ENCODE data around the gene LTBP4.
"Not testable (repeated sequence)": the region's sequence is repeated elsewhere in the genome, so short reads cannot be mapped to it uniquely, and the experiment has no call there.

The LTBP4 gene

DNA sequence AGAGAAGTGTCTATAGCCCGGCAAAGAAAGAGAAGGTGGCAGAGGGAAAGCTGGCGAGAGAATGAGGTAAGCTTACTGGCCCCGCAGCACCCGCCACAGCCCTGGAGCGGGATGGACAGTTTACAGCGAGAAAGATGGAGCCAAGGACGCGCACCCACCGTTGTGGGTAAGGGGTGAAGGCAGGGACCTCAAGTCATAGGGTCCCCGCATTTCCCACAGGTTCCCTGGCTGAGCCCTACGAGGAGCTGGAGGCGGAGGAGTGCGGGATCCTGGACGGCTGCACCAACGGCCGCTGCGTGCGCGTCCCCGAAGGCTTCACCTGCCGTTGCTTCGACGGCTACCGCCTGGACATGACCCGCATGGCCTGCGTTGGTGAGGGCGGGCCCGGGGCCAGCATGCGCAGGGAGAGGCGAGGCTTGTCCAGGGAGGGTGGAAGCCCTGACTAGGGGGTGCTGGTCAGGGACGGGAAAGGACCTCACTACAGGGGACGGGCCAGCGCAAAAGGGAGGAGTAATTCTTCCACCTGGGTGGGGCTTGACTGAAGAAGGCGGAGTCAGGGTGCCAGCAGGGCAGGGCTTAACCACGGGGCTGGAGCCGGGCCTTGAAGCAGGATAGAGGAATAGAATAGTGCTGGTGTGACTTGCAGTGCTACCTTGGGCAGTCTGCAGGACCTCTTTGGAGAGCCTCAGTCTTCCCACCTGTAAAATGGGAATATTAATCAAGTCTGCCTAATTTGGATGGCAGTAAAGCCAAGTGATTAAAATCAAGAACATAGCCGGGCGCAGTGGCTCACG lies 26.5 kb downstream of the LTBP4 start:
- DNase-seq (ENCODE audit: low read depth in 1 of 2, low spot score in 1 of 2) = no peak

DNA sequence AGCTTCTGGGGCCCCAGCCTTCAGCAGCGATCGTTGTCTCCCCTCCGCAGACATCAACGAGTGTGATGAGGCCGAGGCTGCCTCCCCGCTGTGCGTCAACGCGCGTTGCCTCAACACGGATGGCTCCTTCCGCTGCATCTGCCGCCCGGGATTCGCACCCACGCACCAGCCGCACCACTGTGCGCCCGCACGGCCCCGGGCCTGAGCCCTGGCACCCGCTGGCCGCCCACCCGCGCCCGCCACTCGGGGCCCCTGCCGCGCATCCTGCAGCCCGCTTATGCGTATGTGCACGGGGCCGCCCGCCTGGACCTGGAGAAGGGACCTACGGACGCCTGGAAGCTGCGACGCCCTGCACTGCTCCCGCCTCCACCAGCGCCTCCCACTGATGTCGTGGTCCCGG lies 28.2 kb downstream of the LTBP4 start:
- no peak for DNase-seq (ENCODE audit: low read depth in 1 of 2, low spot score in 1 of 2)

DNA sequence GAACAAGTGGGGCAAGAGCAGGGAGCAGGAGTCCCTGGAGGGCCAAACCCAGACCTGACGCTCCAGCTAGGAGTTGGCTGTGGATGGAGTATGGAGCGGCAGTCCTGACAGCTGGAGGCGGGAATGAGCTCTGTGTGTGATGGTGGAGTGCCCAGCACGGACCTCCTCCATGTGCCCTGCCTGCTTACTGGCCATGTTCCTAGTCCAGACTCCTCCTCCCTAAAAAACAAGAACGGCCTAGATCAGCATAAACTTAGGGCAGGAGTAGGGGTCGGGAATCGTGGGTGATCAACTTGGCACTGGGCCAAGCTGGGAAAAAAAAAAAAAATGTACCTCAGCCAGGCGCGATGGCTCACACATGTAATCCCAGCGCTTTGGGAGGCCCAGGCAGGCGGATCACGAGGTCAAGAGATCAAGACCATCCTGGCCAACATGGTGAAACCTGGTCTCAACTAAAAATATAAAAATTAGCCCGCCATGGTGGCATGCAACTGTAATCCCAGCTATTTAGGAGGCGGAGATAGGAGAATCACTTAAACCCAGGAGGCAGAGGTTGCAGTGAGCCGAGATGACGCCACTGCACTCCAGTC lies 29.5 kb downstream of the LTBP4 start:
- no peak for DNase-seq (ENCODE audit: low read depth in 1 of 2, low spot score in 1 of 2)

- DNase-seq (ENCODE audit: low read depth in 1 of 2, low spot score in 1 of 2) = no peak
Measured at GRCh38 chr19:40632311-40633036, 31.3 kb downstream of the LTBP4 start.

DNA sequence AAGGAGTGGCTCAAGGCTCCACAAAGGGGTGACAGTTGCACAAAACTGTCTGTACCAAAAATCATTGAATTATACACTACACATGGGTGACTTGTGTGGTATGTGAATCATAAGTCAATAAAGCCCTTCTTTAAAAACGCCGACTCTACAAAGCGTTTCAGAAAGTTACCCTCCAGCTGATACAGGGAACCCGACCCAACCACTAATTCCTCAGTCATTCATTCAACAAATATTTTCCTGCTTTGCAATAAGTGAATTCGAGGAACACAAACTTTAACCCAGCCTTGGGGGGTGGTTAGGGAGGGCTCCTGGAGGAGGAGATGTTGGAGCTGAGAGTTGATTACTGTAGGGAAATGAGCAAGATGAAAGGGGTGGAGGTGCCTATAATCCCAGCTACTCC lies 32.0 kb downstream of the LTBP4 start:
- DNase-seq (ENCODE audit: low read depth in 1 of 2, low spot score in 1 of 2) = no peak

GRCh38 chr19:40638327-40638726 lies 37.2 kb downstream of the LTBP4 start:
- no peak for DNase-seq (ENCODE audit: low read depth in 1 of 2, low spot score in 1 of 2)

DNA sequence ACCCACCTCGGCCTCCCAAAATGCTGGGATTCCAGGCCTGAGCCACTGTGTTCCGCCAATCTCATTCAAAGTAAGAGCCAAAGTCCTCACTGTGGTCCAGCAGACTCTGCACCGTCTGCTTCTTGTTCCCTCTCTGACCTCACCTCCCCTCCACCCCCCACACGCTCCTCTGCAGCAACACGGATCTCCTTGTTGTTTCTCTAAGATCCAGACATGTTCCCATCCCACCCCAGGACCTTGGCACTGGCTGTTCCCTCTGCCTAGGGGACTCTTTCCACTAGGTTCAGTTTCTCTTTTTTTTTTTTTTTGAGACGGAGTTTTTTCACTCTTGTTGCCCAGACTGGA lies 38.4 kb downstream of the LTBP4 start:
- no peak for DNase-seq (ENCODE audit: low read depth in 1 of 2, low spot score in 1 of 2)

DNA sequence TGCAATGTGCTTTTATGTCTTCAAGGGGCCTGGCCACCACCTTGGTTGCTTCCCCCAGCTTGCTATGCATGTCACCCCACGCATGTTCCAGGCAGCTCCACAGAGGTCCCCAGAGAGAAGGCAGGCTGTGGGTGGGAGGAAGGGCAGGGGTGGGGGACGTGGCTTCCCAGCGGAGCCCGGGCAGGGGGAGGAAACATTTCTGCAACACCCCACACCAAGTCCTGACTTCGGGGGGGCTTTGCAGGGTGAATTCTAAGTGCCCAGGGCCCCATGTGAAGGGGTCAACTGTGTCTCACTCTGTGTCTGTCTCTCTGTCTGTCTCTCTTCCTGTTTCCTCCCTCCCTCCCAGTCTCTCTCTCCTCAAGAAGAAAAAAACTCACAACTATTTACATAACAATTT lies 39.6 kb downstream of the LTBP4 start:
- no peak for DNase-seq (ENCODE audit: low read depth in 1 of 2, low spot score in 1 of 2)

DNA sequence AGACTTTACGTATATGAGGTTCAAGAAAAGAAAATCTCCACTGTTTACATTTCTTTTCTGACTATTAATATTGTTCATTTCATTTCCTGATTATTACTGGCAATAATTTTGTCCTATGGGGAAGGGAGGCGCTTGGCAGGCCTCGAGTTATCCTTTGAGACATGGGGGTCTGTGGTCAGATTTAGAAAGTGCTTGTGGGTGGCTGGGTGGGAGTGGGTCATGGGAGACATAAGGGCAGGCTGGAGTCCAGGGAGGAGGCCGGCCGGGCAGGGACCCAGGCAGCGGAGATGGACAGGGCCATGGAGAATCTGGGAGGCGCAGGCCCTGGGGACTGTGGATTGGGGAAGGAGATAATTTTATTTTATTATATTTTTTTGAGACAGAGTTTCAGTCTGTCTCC lies 40.1 kb downstream of the LTBP4 start:
- DNase-seq (ENCODE audit: low read depth in 1 of 2, low spot score in 1 of 2) = no peak

DNA sequence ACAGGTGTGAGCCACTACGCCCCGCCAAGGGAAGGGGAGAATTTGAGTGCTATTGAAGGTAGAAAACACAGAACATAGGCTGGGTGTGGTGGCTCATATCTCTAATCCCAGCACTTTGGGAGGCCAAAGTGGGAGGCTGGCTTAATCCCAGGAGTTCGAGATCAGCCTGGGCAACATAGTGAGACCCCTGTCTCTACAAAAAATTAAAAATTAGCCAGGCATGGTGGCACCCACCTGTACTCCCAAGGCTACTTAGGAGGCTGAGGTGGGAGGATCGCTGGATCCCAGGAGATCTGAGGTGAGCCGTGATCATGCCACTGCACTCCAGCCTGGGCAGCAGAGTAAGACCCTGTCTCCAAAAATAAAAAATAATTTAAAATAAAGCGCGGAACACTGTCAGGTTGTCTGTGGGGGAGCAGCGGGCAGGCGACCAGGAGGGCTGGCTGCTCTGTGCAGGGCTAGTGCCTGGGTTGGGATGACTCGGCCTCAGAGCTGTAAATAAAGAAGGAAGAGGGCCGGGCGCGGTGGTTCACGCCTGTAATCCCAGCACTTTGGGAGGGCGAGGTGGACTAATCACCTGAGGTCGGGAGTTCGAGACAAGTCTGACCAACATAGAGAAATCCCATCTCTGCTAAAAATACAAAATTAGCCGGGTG lies 41.0 kb downstream of the LTBP4 start:
- DNase-seq (ENCODE audit: low read depth in 1 of 2, low spot score in 1 of 2) = no peak

DNA sequence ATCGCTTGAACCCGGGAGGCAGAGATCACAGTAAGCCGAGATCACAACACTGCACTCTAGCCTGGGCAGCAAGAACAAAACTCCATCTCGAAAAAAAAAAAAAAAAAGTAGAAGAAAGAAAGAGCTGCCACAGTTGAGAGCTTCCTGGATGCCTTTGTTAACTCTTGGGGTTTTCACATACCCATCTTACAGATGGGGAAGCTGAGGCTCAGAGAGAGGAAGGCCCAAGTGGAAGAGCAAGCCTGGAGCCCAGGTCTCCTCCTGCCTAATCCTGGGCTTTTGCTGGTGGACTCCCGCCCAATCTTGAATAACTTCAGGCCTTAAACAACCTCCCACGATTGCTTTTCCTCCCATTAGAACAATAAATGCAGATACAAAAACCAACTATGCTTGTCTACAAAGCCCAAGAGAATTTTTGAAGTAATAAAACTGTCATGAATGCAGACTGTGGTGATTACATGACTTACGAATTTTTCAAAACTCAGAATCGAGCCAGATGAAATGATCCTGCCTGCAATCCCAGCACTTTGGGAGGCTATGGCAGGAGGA lies 41.7 kb downstream of the LTBP4 start:
- no peak for DNase-seq (ENCODE audit: low read depth in 1 of 2, low spot score in 1 of 2)

GRCh38 chr19:40646743-40647254 lies 45.6 kb downstream of the LTBP4 start:
- no peak for DNase-seq (ENCODE audit: low read depth in 1 of 2, low spot score in 1 of 2)

GRCh38 chr19:40649903-40650675 lies 48.9 kb downstream of the LTBP4 start:
- DNase-seq (ENCODE audit: low read depth in 1 of 2, low spot score in 1 of 2) = not testable (repeated sequence)

- no peak for DNase-seq (ENCODE audit: low read depth in 1 of 2, low spot score in 1 of 2)
Measured at GRCh38 chr19:40650749-40651305, 49.7 kb downstream of the LTBP4 start.

DNA sequence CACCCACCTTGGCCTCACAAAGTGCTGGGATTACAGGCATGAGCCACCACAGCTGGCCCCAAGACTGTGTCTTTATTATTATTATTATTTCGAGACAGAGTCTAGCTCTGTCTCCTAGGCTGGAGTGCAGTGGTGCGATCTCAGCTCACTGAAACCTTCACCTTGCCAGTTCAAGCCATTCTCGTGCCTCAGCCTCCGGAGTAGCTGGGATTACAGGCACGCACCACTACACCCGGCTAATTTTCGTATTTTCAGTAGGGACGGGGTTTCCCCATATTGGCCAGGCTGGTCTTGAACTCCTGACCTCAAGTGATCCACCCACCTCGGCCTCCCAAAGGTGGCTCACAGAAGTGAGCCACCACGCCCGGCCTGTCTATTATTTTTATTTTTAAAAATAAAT lies 51.1 kb downstream of the LTBP4 start:
- not testable (repeated sequence) for DNase-seq (ENCODE audit: low read depth in 1 of 2, low spot score in 1 of 2)

- DNase-seq (ENCODE audit: low read depth in 1 of 2, low spot score in 1 of 2) = not testable (repeated sequence)
Measured at GRCh38 chr19:40655684-40656083, 54.5 kb downstream of the LTBP4 start.

GRCh38 chr19:40658031-40658430 lies 56.9 kb downstream of the LTBP4 start:
- no peak for DNase-seq (ENCODE audit: low read depth in 1 of 2, low spot score in 1 of 2)

- no peak for DNase-seq (ENCODE audit: low read depth in 1 of 2, low spot score in 1 of 2)
Measured at GRCh38 chr19:40659116-40659515, 57.9 kb downstream of the LTBP4 start.

GRCh38 chr19:40659566-40659965 lies 58.4 kb downstream of the LTBP4 start:
- DNase-seq (ENCODE audit: low read depth in 1 of 2, low spot score in 1 of 2) = no peak

DNA sequence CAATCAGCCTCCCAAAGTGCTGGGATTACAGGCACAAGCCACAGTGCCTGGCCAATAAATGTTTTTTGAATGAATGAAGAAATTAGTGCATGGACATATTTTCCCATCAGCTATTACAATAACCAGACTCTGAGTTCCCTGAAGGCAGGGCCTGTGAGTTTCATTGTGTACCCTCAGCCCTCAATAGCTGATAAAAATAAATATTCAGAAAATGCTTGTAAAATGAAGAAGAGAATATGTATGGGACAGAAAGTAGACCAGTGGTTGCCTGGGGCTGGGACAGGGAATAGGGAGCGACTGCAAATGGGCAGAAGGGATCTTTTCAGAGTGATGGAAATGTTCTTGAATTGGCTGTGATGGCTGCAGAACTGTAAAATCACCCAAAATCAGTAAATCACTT lies 60.4 kb downstream of the LTBP4 start:
- DNase-seq (ENCODE audit: low read depth in 1 of 2, low spot score in 1 of 2) = no peak

Measured in stimulated activated CD4-positive, alpha-beta T cell treated with anti-CD3 and anti-CD28 coated beads, Interleukin-15, amount 100 ng/mL, for 1 hour (primary cell).